Measurements from ENCODE around the gene RNF168.

GRCh38 chr3:196533260-196533681, 29.7 kb upstream of the RNF168 start:
- no peak for TF ChIP-seq POLR2AphosphoS5 (IDR thresholded peaks at IDR 0.05)
- TF ChIP-seq CTCF (IDR thresholded peaks at IDR 0.05 in 8 of 11, conservative IDR thresholded peaks at IDR 0.05 in 3 of 11) = no peak
